SK-N-SH treated with all-trans-retinoic acid at 6 μM for 48 hours (cell line): Measurements from ENCODE around the gene LILRA1.

Experiments used
- ATAC-seq: fragments of 200-7000 bp; cut with Tn5 transposase; 3 replicates; pipeline ENCODE4 v1.9.1; 2020; ENCODE audit warnings: mild to moderate bottlenecking, moderate library complexity
- ARNTL ChIP-seq: fragments of 450-650 bp; formaldehyde crosslinking; IDR thresholded peaks from 2 replicates; pipeline ENCODE4 v1.5.0; 2020; ENCODE audit warnings: low read depth, mild to moderate bottlenecking, moderate library complexity, borderline replicate concordance
- BACH2 ChIP-seq: fragments of 250-450 bp; sonication (Bioruptor Pico); IDR thresholded peaks from 2 replicates; pipeline ENCODE4 v1.9.0; 2021; ENCODE audit warnings: mild to moderate bottlenecking, borderline replicate concordance
- CREB5 ChIP-seq: fragments of 250-450 bp; sonication (Bioruptor Pico); IDR thresholded peaks from 2 replicates; pipeline ENCODE4 v1.5.1; 2020; ENCODE audit warnings: low read depth, mild to moderate bottlenecking, moderate library complexity
- CSDC2 ChIP-seq: fragments of 250-450 bp; sonication (Bioruptor Pico); IDR thresholded peaks from 2 replicates; pipeline ENCODE4 v1.5.0; 2020; ENCODE audit warnings: mild to moderate bottlenecking, moderate library complexity
- CSRNP3 ChIP-seq: fragments of 250-450 bp; sonication (Bioruptor Pico); IDR thresholded peaks from 2 replicates; pipeline ENCODE4 v1.5.1; 2021; ENCODE audit warnings: mild to moderate bottlenecking, moderate library complexity
- GLIS3 ChIP-seq: fragments of 250-450 bp; sonication (Bioruptor Pico); IDR thresholded peaks from 2 replicates; pipeline ENCODE4 v1.5.0; 2020; ENCODE audit warnings: mild to moderate bottlenecking, moderate library complexity
- OSR1 ChIP-seq: fragments of 250-450 bp; sonication (Bioruptor Pico); IDR thresholded peaks from 2 replicates; pipeline ENCODE4 v1.8.0; 2022; ENCODE audit warnings: moderate library complexity, mild to moderate bottlenecking, inconsistent platforms
- PATZ1 ChIP-seq: fragments of 250-450 bp; sonication (Bioruptor Pico); IDR thresholded peaks from 2 replicates; pipeline ENCODE4 v1.8.0; 2020; ENCODE audit warnings: mild to moderate bottlenecking, moderate library complexity, borderline replicate concordance
- POU6F1 ChIP-seq: fragments of 250-450 bp; sonication (Bioruptor Pico); IDR thresholded peaks from 2 replicates; pipeline ENCODE4 v1.8.0; 2021; ENCODE audit warnings: low read depth, mild to moderate bottlenecking, moderate library complexity, borderline replicate concordance
- PPARA ChIP-seq: fragments of 250-450 bp; sonication (Bioruptor Pico); IDR thresholded peaks from 2 replicates; pipeline ENCODE4 v1.5.0; 2020; ENCODE audit warnings: mild to moderate bottlenecking, borderline replicate concordance
- RARB ChIP-seq: fragments of 250-450 bp; sonication (Bioruptor Pico); IDR thresholded peaks from 2 replicates; pipeline ENCODE4 v1.8.0; 2021; ENCODE audit warnings: mild to moderate bottlenecking, moderate library complexity
- SNAI2 ChIP-seq: fragments of 250-450 bp; sonication (Bioruptor Pico); IDR thresholded peaks from 2 replicates; pipeline ENCODE4 v1.5.0; 2020; ENCODE audit warnings: mild to moderate bottlenecking, moderate library complexity
- TCF4 ChIP-seq: fragments of 250-450 bp; sonication (Bioruptor Pico); IDR thresholded peaks from 2 replicates; pipeline ENCODE4 v1.8.0; 2021; ENCODE audit warnings: mild to moderate bottlenecking, moderate library complexity, borderline replicate concordance
- TOX ChIP-seq: fragments of 250-450 bp; sonication (Bioruptor Pico); IDR thresholded peaks from 2 replicates; pipeline ENCODE4 v1.8.0; 2021; ENCODE audit warnings: mild to moderate bottlenecking, moderate library complexity, borderline replicate concordance
- TSHZ2 ChIP-seq: fragments of 250-450 bp; sonication (Bioruptor Pico); IDR thresholded peaks from 2 replicates; pipeline ENCODE4 v1.5.0; 2020; ENCODE audit warnings: mild to moderate bottlenecking, moderate library complexity
- ZC3H10 ChIP-seq: fragments of 250-450 bp; sonication (Bioruptor Pico); IDR thresholded peaks from 2 replicates; pipeline ENCODE4 v1.5.1; 2021; ENCODE audit warnings: mild to moderate bottlenecking, moderate library complexity
- ZFP3 ChIP-seq: fragments of 250-450 bp; sonication (Bioruptor Pico); IDR thresholded peaks from 2 replicates; pipeline ENCODE4 v1.5.0; 2020; ENCODE audit warnings: mild to moderate bottlenecking, moderate library complexity
- ZFP30 ChIP-seq: fragments of 450-650 bp; formaldehyde crosslinking; IDR thresholded peaks from 2 replicates; pipeline ENCODE4 v1.5.0; 2022; ENCODE audit warnings: mild to moderate bottlenecking, moderate library complexity
- ZNF565 ChIP-seq: fragments of 450-650 bp; formaldehyde crosslinking; conservative IDR thresholded peaks from 2 replicates; pipeline ENCODE4 v1.5.0; 2020; ENCODE audit warnings: low read depth, mild to moderate bottlenecking, moderate library complexity
- ZNF70 ChIP-seq: fragments of 450-650 bp; formaldehyde crosslinking; IDR thresholded peaks from 2 replicates; pipeline ENCODE4 v1.5.0; 2020; ENCODE audit warnings: mild to moderate bottlenecking, moderate library complexity
- ZNF8 ChIP-seq: fragments of 450-650 bp; formaldehyde crosslinking; IDR thresholded peaks from 2 replicates; pipeline ENCODE4 v1.5.0; 2020; ENCODE audit warnings: mild to moderate bottlenecking, moderate library complexity

LILRA1 gene

GRCh38 chr19:54608205-54608604 is 14.8 kb downstream of the LILRA1 start:
- TF ChIP-seq ZNF8 (CRISPR knock-in tag) = no peak
- no peak for TF ChIP-seq ZNF565 (CRISPR knock-in tag)
- TF ChIP-seq RARB (CRISPR knock-in tag) = no peak
- no peak for TF ChIP-seq CREB5 (CRISPR knock-in tag)
- no peak for TF ChIP-seq ZFP3 (CRISPR knock-in tag)
- TF ChIP-seq GLIS3 = no peak
- TF ChIP-seq BACH2 (CRISPR knock-in tag) = no peak
- TF ChIP-seq TOX (CRISPR knock-in tag) = no peak
- TF ChIP-seq CSRNP3 (CRISPR knock-in tag) = no peak
- no peak for TF ChIP-seq ZC3H10 (CRISPR knock-in tag)
- TF ChIP-seq SNAI2 (CRISPR knock-in tag) = no peak
- TF ChIP-seq ARNTL = no peak
- ATAC-seq = no peak

DNA sequence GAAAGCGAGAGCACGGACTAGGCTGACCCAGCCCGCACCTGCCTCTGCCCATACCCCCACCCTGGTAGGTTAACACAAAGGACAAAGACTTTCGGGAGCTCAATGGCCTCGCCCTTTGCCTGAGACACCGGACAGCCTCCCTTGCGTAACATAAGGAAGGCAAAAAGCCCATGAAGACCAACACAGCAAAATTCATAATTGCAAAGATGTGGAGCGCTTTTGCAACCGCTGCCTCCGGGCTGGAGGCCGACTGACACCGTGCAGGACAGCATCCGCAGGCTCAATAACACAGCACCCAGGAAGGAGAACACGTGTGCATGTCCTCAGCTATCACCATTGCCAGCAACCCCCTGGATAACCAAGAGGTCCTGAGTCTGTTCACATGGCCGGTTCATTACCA is 15.4 kb downstream of the LILRA1 start:
- TF ChIP-seq ZFP3 (CRISPR knock-in tag) (no peak), CSRNP3 (CRISPR knock-in tag) (no peak), ZFP30 (CRISPR knock-in tag) (no peak), ZNF565 (CRISPR knock-in tag) (no peak), PPARA (CRISPR knock-in tag) (no peak), ZC3H10 (CRISPR knock-in tag) (no peak), ARNTL (no peak), POU6F1 (CRISPR knock-in tag) (no peak), TSHZ2 (CRISPR knock-in tag) (no peak), TOX (CRISPR knock-in tag) (no peak), PATZ1 (no peak), TCF4 (CRISPR knock-in tag) (no peak), CSDC2 (no peak)
- no peak for ATAC-seq

- TF ChIP-seq GLIS3 (no peak), OSR1 (CRISPR knock-in tag) (no peak), ZFP30 (CRISPR knock-in tag) (no peak), ZC3H10 (CRISPR knock-in tag) (no peak), ZNF8 (CRISPR knock-in tag) (no peak), TOX (CRISPR knock-in tag) (no peak), TCF4 (CRISPR knock-in tag) (no peak), ZNF70 (no peak), RARB (CRISPR knock-in tag) (no peak), ZNF565 (CRISPR knock-in tag) (no peak), ZFP3 (CRISPR knock-in tag) (no peak), POU6F1 (CRISPR knock-in tag) (no peak), PATZ1 (no peak)
- no peak for ATAC-seq
Measured at GRCh38 chr19:54609356-54609791, 15.9 kb downstream of the LILRA1 start.
